Ecto neural progenitor cell (in vitro differentiated cells): ENCODE results near the gene BRF1.
"Not testable (repeated sequence)": the region's sequence is repeated elsewhere in the genome, so short reads cannot be mapped to it uniquely, and the experiment has no call there.

Source experiments
- DNase-seq: peaks from one replicate; pipeline ENCODE4 v3.0.0-alpha.2; 2018; ENCODE audit warnings: low spot score

The BRF1 gene, protein sequence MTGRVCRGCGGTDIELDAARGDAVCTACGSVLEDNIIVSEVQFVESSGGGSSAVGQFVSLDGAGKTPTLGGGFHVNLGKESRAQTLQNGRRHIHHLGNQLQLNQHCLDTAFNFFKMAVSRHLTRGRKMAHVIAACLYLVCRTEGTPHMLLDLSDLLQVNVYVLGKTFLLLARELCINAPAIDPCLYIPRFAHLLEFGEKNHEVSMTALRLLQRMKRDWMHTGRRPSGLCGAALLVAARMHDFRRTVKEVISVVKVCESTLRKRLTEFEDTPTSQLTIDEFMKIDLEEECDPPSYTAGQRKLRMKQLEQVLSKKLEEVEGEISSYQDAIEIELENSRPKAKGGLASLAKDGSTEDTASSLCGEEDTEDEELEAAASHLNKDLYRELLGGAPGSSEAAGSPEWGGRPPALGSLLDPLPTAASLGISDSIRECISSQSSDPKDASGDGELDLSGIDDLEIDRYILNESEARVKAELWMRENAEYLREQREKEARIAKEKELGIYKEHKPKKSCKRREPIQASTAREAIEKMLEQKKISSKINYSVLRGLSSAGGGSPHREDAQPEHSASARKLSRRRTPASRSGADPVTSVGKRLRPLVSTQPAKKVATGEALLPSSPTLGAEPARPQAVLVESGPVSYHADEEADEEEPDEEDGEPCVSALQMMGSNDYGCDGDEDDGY

DNA sequence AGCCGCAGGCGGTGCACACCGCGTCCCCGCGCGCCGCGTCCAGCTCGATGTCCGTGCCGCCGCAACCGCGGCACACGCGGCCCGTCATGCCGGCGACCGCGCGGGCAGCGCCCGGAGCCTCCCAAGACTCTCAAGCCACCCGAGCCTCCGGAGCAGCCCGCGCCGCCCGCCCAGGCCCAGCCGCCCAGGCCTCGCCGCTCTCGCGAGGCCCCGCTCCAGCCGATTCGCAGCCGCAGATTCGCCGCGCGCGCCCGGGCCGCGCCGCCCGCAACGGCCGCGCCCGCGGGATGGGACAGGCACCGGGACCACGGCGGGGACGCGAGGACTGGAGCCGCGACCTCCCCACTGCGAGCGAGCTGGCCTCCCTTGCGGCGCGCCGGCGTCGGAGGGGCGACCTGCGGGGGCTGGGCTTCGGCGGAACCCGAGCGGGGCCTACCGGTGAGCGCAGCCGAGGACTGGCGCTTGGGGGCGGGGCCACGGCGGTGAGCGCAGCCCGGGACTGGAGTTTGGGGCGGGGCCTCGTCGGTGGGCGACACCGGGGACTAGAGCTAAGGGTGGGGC is at the start of gene BRF1:
BRF1 (minus strand) TSS at position 460 of the 561 bp plus-strand sequence; CDS start at position 88, 372 bp downstream.
- DNase-seq = peak; percentile 98

DNA sequence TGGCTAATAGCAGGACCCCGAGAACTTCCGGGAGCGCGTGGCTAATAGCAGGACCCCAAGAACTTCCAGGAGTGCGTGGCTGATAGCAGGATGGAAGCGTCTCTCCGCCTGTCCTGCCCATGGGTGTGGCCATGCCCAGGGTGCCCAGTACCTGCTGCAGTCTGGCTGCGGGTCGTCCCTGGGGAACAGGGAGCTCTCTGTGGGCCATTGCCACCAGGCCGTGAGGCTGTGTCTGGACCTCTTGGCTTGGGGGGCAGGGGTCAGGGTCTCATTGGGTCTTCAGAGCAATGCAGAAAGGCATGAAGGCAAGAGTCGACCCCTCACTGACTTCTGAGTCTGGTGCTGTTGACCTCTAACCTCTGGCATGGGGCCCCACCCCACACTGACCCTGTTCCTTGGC is 49.2 kb upstream of the BRF1 start:
- DNase-seq = no peak

DNA sequence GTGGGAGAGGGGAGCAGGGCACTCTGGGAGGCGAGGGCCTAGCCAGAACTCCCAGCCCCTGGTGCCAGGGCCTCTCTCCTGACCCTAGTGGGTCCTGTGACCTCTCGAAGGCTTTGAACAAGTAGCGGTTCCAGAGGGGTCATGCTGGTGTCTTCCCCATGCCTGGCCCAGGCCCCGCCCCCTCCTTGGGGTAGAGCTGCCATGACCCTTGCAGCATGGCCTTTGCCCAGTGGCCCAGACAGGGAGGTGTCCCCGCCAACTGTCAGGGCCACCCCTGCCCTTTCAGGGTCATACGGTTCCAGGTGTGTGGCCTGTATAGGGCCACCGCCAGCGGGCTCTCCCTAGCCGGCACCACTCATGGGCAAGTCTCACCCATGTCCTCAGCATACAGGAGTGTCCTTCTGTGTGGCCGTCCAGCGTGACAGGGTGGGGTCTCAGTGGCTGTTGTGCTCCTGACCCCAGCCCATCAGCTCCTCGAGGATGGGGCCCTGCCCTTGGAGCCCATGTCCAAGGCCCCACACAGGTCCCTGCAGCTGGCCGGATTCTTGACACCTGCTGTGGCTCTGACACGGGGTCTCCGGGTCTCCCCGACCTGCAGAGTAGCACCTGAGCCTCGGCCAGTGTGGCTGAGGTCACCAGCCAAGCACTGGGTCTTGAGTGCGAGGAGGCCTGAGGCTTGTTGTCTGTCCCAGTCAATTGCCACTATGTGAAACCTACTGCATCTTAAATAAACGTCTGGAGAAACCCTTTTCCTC is 48.3 kb upstream of the BRF1 start:
- no peak for DNase-seq

DNA sequence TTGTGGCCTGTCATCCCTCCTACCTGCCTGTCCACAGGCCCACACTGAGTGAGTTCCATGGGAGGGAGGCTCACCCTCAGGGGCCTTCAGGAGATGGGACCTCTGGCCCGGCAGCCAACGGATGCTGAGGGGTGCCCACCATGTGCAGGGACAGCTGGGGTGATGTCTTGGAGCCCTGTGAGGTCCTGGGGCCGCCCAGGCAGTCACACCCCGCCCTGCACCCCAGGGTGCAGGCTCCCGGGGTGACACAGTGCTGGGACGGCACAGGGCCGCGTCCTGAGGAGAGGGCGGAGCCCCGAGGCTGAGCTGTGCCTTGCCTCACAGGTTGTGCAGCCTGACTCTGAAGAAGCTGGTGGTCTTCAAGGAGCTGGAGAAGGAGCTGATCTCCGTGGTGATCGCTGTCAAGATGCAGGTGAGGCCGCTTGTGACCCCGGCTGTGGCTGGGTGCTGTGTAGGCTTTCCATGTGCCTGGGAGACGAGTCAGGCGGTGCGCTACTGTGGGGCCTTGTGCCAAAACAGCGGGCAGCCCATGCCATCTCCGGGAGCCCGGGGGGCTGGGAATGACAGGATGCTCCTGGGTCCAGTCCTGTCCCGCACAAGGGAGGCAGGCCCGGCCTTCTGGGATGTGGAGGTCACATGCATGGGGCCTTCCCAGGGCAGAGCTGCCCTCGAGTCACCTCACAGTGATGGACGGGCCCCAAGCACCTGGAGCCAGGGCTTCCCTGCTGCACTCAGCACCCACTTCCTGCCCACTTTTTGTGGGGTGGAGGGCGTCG is 47.6 kb upstream of the BRF1 start:
- no peak for DNase-seq

GRCh38 chr14:105347587-105347968 is 46.8 kb upstream of the BRF1 start:
- DNase-seq = no peak

- no peak for DNase-seq
Measured at GRCh38 chr14:105346876-105347586, 46.2 kb upstream of the BRF1 start.

- no peak for DNase-seq
Measured at GRCh38 chr14:105346200-105346533, 45.4 kb upstream of the BRF1 start.

DNA sequence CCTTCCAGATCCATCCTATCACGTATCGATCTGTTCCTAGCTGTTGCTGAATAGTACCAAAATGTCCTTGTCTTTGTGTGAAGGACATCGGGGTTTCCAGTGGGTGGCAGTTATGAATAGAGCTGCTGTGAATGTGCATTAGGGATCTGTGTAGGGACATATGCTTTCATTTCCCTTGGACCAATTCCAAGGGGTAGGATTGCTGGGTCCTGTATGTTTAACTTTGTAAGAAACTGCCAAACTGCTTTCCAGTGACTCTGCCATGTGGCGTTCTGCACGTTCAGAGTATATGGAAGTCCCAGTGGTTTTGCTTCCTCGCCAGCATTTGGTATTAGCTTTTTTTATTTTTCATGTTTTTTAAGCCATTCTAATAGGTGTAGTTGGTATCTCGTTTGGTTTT is 42.4 kb upstream of the BRF1 start:
- DNase-seq = no peak

DNA sequence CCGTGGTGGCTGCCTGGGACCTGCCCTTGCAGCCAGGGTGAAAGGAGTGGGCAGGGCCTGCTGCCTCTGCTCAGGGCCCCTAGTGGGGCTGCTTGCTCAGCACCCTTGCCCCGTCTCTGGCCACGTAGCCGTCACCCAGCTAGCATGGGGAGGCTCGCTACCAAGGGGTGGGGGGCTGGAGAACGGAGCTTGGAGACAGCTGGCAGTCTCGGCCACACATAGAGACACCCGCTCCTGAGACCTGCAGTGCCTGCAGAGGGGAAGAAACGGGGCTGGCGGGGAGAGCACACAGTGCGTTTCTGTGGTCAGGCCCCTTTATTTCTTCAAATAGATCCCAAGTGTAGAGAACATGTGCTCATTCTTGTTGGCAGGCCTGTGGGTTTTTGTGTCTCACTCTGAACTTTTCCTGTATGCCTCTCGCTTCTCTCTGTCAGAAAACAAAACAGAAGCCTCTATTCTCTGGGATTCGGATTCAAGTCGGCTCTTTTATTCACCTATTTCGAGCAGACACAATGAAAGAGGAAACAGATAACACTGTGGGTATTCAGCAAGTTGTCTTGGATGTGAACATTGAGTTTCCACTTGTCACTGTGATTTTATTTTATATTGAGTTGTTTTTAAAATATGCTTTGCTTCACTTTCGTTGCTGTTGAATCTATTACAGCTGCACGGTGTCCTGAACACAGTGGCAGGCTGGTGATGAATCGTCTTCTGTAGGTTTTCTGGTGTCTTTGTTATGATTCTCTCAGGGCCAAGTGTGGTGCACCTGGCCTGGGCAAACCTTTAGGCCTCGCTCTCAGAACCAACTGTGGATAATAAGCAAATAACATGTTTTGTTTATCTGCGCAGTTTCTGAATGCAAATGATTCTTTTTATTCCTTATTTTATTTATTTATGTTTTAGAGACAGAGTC is 40.3 kb upstream of the BRF1 start:
- no peak for DNase-seq

- no peak for DNase-seq
Measured at GRCh38 chr14:105337966-105338741, 37.4 kb upstream of the BRF1 start.

DNA sequence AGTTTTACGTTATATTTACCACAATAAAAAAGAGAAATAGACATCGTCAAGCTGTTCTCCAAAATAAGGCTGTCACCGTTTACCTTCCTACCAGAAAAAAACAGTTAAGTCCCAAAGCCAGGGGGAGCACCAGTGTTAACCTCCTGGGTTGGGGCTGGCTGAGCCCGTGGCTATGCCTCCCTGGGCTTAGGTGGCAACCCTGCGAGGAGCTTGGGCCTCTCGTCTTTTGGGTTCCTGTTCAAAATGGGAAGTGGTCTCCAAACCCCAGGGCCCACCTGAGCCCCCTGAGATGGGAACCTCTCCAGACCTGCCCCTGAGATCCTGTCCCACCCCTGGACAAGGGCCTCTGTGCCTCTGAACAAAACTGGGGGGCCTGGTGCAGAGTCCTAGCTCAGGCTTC is 36.6 kb upstream of the BRF1 start:
- no peak for DNase-seq

DNA sequence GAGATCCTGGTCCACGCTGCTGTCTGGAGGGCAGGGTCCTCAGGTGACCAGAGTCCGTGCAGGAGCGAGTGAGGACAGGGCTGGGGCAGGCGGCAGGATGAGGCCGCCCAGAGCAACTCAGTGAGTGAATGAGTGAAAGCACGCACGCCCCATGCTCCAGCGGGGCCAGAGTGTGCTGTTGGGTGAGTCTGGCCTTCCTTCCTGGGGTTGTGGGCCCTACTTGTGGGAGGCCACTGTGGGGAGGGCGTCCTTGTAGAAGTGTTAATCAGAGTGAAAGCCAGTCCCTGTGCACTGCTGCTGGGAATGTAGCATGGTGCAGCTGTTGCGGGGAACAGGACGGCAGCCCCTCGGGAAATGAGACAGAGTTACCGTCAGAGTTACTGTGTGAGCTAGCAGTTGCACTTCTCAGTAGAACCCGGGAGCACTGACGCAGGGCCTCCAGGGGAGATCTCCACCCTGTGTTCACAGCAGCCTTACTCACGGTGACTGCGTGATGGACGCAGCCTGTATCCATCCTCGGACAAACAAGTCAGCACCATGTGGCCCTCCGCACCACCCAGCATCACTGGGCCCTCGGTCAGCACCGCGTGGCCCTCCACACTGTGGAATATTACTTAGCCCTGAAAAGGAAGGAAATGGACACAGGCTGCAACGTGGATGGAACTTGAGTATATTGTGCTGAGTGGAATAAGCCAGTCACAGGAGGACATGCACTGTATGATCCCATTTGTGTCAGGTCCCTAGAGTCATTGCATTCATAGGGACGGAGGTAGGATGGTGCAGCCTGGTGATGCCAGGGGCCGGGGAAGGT is 35.9 kb upstream of the BRF1 start:
- DNase-seq = no peak

DNA sequence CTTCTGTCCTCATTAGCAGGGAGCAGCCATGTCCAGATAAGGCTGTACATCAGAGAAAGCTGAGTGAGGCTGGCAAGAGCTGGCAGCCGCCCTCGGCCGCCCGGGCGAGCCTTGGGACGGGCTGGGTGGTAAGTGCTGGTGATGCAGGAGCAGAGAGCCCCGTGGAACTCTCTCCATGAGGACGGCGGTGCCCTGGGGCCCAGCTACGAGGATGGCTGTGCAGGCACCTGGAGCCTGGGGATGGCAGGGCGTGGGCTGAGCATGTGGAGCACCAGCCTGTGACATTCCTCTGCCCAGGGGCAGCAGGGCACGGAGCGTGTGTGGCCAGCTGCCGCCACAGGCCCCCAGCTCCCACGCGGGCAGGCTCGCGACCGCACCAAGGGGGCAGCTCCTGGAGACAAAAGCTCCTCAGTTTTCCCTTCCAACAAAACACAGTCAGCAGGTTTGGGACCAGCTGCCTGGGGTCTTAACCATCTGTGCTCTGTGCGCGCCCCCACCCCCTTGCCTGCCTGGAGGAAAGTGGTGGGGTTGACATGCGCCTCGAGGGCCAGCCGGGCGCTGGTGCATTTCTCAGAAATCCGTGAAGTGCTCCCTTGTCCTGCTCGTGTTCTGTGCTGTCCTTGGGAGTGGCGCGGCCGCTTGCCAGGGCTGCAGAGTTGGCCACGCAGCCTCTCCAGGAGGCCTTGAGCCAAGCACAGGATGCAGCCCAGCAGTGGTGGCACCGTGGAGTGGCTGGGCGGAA is 35.1 kb upstream of the BRF1 start:
- no peak for DNase-seq

- DNase-seq = not testable (repeated sequence)
Measured at GRCh38 chr14:105335231-105335542, 34.4 kb upstream of the BRF1 start.

- no peak for DNase-seq
Measured at GRCh38 chr14:105334383-105335230, 33.8 kb upstream of the BRF1 start.

DNA sequence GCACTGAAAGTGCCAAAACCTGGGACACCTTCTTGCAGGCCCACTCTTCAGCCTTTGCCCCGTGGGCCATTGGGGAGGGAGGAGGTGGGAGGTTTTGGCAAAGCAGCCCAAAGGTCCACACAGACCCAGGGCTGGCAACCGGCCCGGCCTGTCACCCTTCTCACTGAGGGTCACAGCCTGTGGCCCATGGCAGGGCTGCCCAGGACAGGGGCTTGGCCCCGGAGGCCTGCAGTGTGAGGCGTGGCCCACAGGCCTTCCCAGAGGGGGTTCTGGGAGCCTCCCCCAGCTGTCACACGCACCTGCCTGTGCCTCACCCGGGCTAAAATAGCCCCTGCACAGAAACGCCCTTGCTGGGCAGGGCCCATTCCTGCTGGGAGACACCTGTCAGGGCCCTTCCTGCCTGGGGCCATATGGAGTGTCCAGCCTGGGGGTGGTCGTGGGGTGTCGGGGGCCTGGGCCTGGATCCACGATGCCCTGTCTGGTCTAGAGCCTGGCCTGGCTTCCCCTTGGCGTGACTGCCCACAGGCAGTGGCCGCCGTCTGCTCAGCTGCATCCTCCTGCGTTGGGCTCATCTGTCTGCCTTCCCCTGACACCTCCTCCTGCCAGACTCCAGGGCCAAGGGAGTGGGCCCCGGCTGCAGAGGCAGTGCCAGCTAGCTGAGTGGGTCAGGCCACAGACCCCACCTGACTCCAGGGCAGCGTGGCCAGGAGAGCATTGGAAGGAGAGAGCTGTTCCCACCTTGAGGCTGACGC is 33.0 kb upstream of the BRF1 start:
- DNase-seq = no peak
